Endothelial cell of umbilical vein (primary cell): Measurements from ENCODE around the gene UPF1. TPM values are rescaled to one million over a fixed set of nuclear protein-coding genes. Genes with fewer than 3 reads are reported as not detected.

ENCODE experiments used
- BruUV-seq: library from RNA; stranded (reverse); fragments of 400-500 nt; replicated peaks from 2 replicates; lab custom pipeline; 2021; lab: Mats Ljungman, UMichigan
- CTCF ChIA-PET: fragments of 300-600, 350-600 bp; sonication (Branson Sonifier 250); formaldehyde crosslinking; loops from one replicate; lab custom pipeline; 2021; ENCODE audit warnings: antibody characterized with exemption, inconsistent platforms; lab: Charles Lee
- POLR2A ChIA-PET: fragments of 300-600, 350-600 bp; sonication (Branson Sonifier 250); formaldehyde crosslinking; loops from one replicate; lab custom pipeline; 2021; ENCODE audit warnings: antibody characterized with exemption, inconsistent platforms; lab: Charles Lee
- DNase-seq: peaks from one replicate; pipeline ENCODE4 v3.0.0-alpha.2; 2011; ENCODE audit warnings: low read depth, low spot score
- FAIRE-seq: peaks from 2 replicates; lab custom pipeline; 2011; peaks lifted over from hg19 to GRCh38; lab: Jason Lieb, UNC
- H2AFZ ChIP-seq: 2 replicates; pipeline ENCODE4 v1.6.0; 2012; ENCODE audit warnings: low read depth, low read length, control low read depth, inconsistent platforms
- H3K27ac ChIP-seq: 2 replicates; pipeline ENCODE4 v1.5.1; 2011; ENCODE audit warnings: low read depth, mild to moderate bottlenecking, control low read depth, low read length, moderate library complexity; ENCODE audit not compliant: insufficient read depth
- H3K27me3 ChIP-seq, 2 experiments: 2 replicates each; pipeline versions ENCODE4 v1.6.0 to v1.6.1; 2011; ENCODE audit warnings: low read length in 2 of 2, mixed read lengths in 1 of 2; ENCODE audit not compliant: control insufficient read depth in 2 of 2, insufficient read depth in 2 of 2
- H3K36me3 ChIP-seq, 2 experiments: 2 replicates in 1 of 2; 3 replicates in 1 of 2; pipeline ENCODE4 v1.5.1; 2011; ENCODE audit warnings: low read length in 2 of 2, mild to moderate bottlenecking in 1 of 2, moderate library complexity in 1 of 2; ENCODE audit not compliant: control insufficient read depth in 2 of 2, insufficient read depth in 2 of 2; ENCODE audit errors: extremely low read depth in 1 of 2
- H3K4me1 ChIP-seq: 3 replicates; pipeline ENCODE4 v1.5.1; 2011; ENCODE audit warnings: mild to moderate bottlenecking, low read length; ENCODE audit not compliant: control insufficient read depth, insufficient read depth; ENCODE audit errors: extremely low read depth
- H3K4me2 ChIP-seq: 2 replicates; pipeline ENCODE4 v1.6.1; 2011; ENCODE audit warnings: low read length, control low read depth, mixed read lengths; ENCODE audit not compliant: insufficient read depth
- H3K4me3 ChIP-seq, 3 experiments: fragments of 200-600 bp in 1 of 3; sonication (generic), shearing (Covaris generic) in 1 of 3; replicated peaks in 1 of 3; 2 replicates each; pipeline ENCODE4 v1.5.1; 2011 to 2016; ENCODE audit warnings: control low read depth in 3 of 3, low read length in 3 of 3, mild to moderate bottlenecking in 2 of 3, inconsistent platforms in 1 of 3, low read depth in 1 of 3, moderate library complexity in 1 of 3; ENCODE audit not compliant: insufficient read depth in 1 of 3
- H3K79me2 ChIP-seq: 2 replicates; pipeline ENCODE4 v1.6.0; 2012; ENCODE audit warnings: low read length, inconsistent platforms; ENCODE audit not compliant: control insufficient read depth, insufficient read depth
- H3K9ac ChIP-seq: replicated peaks from 2 replicates; pipeline ENCODE3; 2011; ENCODE audit warnings: low read length, control low read depth; ENCODE audit not compliant: insufficient read depth; ENCODE audit errors: extremely low read depth
- H3K9me1 ChIP-seq: replicated peaks from 3 replicates; pipeline ENCODE4 v1.6.0; 2011; ENCODE audit warnings: mild to moderate bottlenecking, low read length; ENCODE audit not compliant: control insufficient read depth, insufficient read depth; ENCODE audit errors: extremely low read depth
- H3K9me3 ChIP-seq: replicated peaks from 2 replicates; pipeline ENCODE4 v1.5.1; 2012; ENCODE audit warnings: low read length, inconsistent platforms; ENCODE audit not compliant: control insufficient read depth, insufficient read depth
- H4K20me1 ChIP-seq: replicated peaks from 2 replicates; pipeline ENCODE3; 2011; ENCODE audit warnings: mild to moderate bottlenecking, low read length; ENCODE audit not compliant: control insufficient read depth, insufficient read depth; ENCODE audit errors: extremely low read depth
- EZH2 ChIP-seq: IDR thresholded peaks from 2 replicates; pipeline ENCODE4 v1.6.1; 2012; ENCODE audit warnings: borderline replicate concordance, low read depth, mild to moderate bottlenecking, moderate library complexity, low read length, inconsistent platforms; ENCODE audit not compliant: severe bottlenecking
- FOS ChIP-seq: IDR thresholded peaks from 2 replicates; pipeline ENCODE4 v1.6.1; 2011; ENCODE audit warnings: mild to moderate bottlenecking, low read length, moderate library complexity, borderline replicate concordance; ENCODE audit not compliant: insufficient read depth
- GATA2 ChIP-seq: IDR thresholded peaks from 2 replicates; pipeline ENCODE4 v1.7.0; 2011; ENCODE audit warnings: low read depth, mild to moderate bottlenecking, moderate library complexity, mixed read lengths, low read length; ENCODE audit not compliant: insufficient read length, insufficient read depth
- JUN ChIP-seq: IDR thresholded peaks from 2 replicates; pipeline ENCODE4 v1.6.1; 2011; ENCODE audit warnings: borderline replicate concordance, low read depth; ENCODE audit not compliant: insufficient read length, insufficient read depth
- MAX ChIP-seq: IDR thresholded peaks from 2 replicates; pipeline ENCODE4 v1.6.1; 2011; ENCODE audit not compliant: insufficient read depth, insufficient read length
- MYC ChIP-seq: IDR thresholded peaks from one replicate; pipeline ENCODE4 v1.6.1; 2011; ENCODE audit warnings: mild to moderate bottlenecking, low read depth, low read length
- POLR2A ChIP-seq: IDR thresholded peaks from 2 replicates; pipeline ENCODE4 v1.6.1; 2012; ENCODE audit warnings: low read depth, mild to moderate bottlenecking, control low read depth, low read length
- POLR2AphosphoS5 ChIP-seq: IDR thresholded peaks from 2 replicates; pipeline ENCODE4 v1.6.1; 2012; ENCODE audit warnings: low read depth, mild to moderate bottlenecking, control low read depth, low read length, moderate library complexity; ENCODE audit not compliant: insufficient read depth
- dilution Hi-C: fragments of 300-500 bp; cut with MboI; formaldehyde crosslinking; loops from one replicate; pipeline ENCODE4 v1.15.0; 2019; ENCODE audit warnings: low sequenced_read_pairs; ENCODE audit not compliant: extremely low pct_ligation_motif_present
- intact Hi-C: fragments of 100-400 bp; cut with micrococcal nuclease; formaldehyde crosslinking; loops from one replicate; pipeline ENCODE4 v1.10.0; 2022
- polyA plus RNA-seq, 4 experiments: library from polyadenylated mRNA; depleted of rRNA in 3 of 4; stranded (reverse) in 3 of 4; unstranded in 1 of 4; fragments of >200 nt; gene quantifications; 2 replicates each; pipeline versions ENCODE4 v1.2.1 to v1.2.3, GENCODE V29; 2011 to 2012; ENCODE audit warnings: missing spikeins in 1 of 4
- total RNA-seq: library from RNA; stranded (reverse); gene quantifications from 2 replicates; pipeline ENCODE4 v1.2.3, GENCODE V29; 2021
- TF ChIP-seq, protein P1 (sequence below), 2 donors: IDR thresholded peaks; 1 replicate in 1 of 2; 2 replicates in 1 of 2; pipeline ENCODE4 v1.5.1; 2011; ENCODE audit warnings: low read length in 2 of 2, mild to moderate bottlenecking in 2 of 2, moderate library complexity in 2 of 2, control low read depth in 1 of 2, inconsistent platforms in 1 of 2, low read depth in 1 of 2; ENCODE audit not compliant: insufficient read depth in 1 of 2; ENCODE audit errors: extremely low read depth in 1 of 2

The UPF1 gene
- total and polyA plus RNA-seq, 2 donors (not counting 3 experiments of a cell fraction or from before 2014, with no cell fraction given): 65.9 to 68.2 TPM

DNA sequence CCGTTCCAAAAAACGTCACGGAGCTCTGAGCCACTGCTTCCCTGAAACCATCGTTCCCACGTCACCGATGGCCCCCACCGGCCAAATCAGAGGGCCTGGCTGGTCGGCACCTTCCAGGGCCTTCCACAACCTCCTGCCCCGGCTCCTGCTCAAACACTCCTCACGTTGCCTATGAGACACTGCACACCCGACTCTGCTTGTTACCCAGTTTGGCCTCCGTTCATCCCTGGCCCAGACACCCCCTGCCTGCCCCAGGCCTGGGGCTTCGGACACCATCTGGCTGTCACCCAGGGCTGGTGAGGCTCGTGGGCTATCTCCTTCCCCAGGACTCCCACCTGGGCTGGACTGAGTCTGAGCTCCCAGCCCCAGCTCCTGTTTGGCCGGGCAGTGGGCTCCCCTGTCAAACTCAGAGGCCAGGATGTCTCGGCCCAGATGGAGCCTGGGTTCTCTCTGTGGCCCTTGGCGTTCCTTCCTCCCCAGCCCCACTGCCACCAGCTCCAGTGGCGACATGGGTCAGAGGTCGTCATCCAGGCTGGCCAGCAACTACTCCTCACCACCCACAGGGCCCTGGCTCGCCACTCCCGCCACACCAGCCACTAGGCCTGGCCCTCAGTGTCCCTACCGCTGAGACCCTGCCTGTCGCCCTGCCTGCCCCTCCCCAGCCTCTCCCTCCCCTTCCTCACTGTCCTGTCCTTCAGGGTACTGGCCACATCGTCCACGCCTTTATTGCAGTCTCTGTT lies 46.5 kb downstream of the UPF1 start:
- no peak for FAIRE-seq
- H3K36me3 ChIP-seq: no peaks in the 10 kb centered on the region

More for the DNA sequence above, 46.5 kb downstream of the UPF1 start:
- H3K4me2 ChIP-seq: no peak overlapping the region
- H3K9me1 ChIP-seq: no peaks in the 10 kb centered on the region
- H3K27ac ChIP-seq: no peak overlapping the region
- POLR2A ChIA-PET: no interaction called here
- no peaks in the 10 kb centered on the region for H3K79me2 ChIP-seq
- H4K20me1 ChIP-seq: no peaks in the 10 kb centered on the region
- DNase-seq: no peak
- no peaks in the 10 kb centered on the region for H3K4me1 ChIP-seq
- no peak overlapping the region for H3K9ac ChIP-seq
- BruUV-seq: no TSS peak
- H3K27me3 ChIP-seq: no peaks in the 10 kb centered on the region
- H3K4me3 ChIP-seq: no peak overlapping the region
- no peak overlapping the region for H2AFZ ChIP-seq
- dilution Hi-C loops (no loop called here), intact Hi-C loops (no loop called here)
- CTCF ChIA-PET: no interaction called here
- TF ChIP-seq POLR2AphosphoS5: no peak
- TF ChIP-seq FOS: no peak
- TF ChIP-seq GATA2: no peak
- no peak for TF ChIP-seq EZH2
- no peak for TF ChIP-seq MAX
- TF ChIP-seq, protein P1, sequence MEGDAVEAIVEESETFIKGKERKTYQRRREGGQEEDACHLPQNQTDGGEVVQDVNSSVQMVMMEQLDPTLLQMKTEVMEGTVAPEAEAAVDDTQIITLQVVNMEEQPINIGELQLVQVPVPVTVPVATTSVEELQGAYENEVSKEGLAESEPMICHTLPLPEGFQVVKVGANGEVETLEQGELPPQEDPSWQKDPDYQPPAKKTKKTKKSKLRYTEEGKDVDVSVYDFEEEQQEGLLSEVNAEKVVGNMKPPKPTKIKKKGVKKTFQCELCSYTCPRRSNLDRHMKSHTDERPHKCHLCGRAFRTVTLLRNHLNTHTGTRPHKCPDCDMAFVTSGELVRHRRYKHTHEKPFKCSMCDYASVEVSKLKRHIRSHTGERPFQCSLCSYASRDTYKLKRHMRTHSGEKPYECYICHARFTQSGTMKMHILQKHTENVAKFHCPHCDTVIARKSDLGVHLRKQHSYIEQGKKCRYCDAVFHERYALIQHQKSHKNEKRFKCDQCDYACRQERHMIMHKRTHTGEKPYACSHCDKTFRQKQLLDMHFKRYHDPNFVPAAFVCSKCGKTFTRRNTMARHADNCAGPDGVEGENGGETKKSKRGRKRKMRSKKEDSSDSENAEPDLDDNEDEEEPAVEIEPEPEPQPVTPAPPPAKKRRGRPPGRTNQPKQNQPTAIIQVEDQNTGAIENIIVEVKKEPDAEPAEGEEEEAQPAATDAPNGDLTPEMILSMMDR (IDR thresholded peaks at IDR 0.05; ENCODE audit: extremely low read depth in 1 of 2, insufficient read depth in 1 of 2, low read depth in 1 of 2, low read length in 2 of 2): no peak
- no peak for TF ChIP-seq JUN
- TF ChIP-seq MYC: no peak
- TF ChIP-seq POLR2A: no peak
- no peaks in the 10 kb centered on the region for H3K9me3 ChIP-seq
